GM10248 (cell line): ENCODE data around the gene TMPRSS11D.

Experiments used
- CTCF ChIA-PET: fragments of 300-600 bp; sonication (Branson Sonifier 250); formaldehyde crosslinking; extraction: SDS; loops from one replicate; lab custom pipeline; 2021; ENCODE audit warnings: antibody characterized with exemption; lab: Yijun Ruan, JAX
- POLR2A ChIA-PET: fragments of 350-650 bp; sonication (Branson Sonifier 250); formaldehyde crosslinking; extraction: SDS; loops from one replicate; lab custom pipeline; 2020; ENCODE audit warnings: antibody characterized with exemption; lab: Yijun Ruan, JAX
- DNase-seq: peaks from one replicate; pipeline ENCODE4 v3.0.0; 2012; ENCODE audit errors: extremely low spot score
- TF ChIP-seq, protein P1 (sequence below): IDR thresholded peaks from 2 replicates; pipeline ENCODE4 v1.5.1; 2012; ENCODE audit warnings: mild to moderate bottlenecking, low read depth; ENCODE audit errors: extremely low read depth, missing control alignments, control extremely low read depth

TMPRSS11D gene

DNA sequence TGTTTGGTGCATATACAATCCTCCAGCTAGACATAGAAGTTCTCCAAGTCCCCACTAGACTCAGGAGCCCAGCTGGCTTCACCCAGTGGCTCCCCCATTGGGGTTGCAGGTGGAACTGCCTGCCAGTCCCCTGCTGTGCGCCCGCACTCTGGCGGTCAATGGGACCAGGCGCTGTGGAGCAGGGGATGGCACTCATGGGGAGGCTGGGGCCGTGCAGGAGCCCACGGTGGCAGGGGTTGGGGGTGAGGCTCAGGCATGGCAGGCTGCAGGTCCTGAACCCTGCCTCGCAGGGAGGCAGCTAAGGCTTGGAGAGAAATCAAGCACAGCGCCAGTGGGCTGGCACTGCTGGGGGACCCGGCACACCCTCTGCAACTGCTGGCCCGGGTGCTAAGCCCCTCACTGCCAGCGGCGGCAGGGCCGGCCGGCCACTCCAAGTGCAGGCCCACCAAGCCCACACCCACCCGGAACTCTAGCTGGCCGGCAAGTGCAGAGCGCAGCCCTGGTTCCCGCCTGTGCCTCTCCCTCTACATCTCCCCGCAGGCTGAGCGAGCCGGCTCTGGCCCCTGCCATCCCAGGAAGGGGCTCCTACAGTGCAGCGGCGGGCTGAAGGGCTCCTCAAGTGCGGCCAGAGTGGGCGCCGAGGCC is 12.7 kb upstream of the TMPRSS11D start:
- CTCF ChIA-PET: interaction anchor here (1.3 to 3.8 kb wide), 3 partner anchors 11 to 15 kb away, joined by 3 to 19 read pairs (median 3); no protein-coding TSS in a partner anchor
- POLR2A ChIA-PET: no interaction called here
- DNase-seq: no peak

DNA sequence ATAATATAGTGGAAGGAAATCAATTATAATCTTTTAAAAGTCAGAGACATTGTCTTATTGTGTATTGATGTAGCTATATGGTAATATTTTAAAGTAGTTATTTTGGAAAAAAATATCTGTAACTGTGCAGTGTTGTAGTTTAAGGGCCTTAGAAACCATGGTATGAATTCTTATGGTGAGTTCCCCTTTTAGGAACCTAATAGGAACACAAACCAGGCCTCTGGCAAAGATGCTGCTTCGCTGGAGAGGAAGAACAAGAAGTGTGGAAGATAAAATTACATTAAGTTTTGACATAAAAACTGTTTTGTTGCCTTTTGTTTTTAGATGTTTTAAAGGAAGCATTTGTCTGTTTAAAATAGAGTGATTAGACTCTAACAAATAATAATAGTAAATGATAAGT is 10.9 kb upstream of the TMPRSS11D start:
- CTCF ChIA-PET: interaction anchor here (1.9 kb wide), 1 partner anchor 10 kb away, joined by 5 read pairs; no protein-coding TSS in a partner anchor
- POLR2A ChIA-PET: no interaction called here
- no peak for DNase-seq
- TF ChIP-seq, protein P1, sequence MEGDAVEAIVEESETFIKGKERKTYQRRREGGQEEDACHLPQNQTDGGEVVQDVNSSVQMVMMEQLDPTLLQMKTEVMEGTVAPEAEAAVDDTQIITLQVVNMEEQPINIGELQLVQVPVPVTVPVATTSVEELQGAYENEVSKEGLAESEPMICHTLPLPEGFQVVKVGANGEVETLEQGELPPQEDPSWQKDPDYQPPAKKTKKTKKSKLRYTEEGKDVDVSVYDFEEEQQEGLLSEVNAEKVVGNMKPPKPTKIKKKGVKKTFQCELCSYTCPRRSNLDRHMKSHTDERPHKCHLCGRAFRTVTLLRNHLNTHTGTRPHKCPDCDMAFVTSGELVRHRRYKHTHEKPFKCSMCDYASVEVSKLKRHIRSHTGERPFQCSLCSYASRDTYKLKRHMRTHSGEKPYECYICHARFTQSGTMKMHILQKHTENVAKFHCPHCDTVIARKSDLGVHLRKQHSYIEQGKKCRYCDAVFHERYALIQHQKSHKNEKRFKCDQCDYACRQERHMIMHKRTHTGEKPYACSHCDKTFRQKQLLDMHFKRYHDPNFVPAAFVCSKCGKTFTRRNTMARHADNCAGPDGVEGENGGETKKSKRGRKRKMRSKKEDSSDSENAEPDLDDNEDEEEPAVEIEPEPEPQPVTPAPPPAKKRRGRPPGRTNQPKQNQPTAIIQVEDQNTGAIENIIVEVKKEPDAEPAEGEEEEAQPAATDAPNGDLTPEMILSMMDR: no peak

More for the DNA sequence above, 12.7 kb upstream of the TMPRSS11D start:
- TF ChIP-seq, protein P1: no peak

DNA sequence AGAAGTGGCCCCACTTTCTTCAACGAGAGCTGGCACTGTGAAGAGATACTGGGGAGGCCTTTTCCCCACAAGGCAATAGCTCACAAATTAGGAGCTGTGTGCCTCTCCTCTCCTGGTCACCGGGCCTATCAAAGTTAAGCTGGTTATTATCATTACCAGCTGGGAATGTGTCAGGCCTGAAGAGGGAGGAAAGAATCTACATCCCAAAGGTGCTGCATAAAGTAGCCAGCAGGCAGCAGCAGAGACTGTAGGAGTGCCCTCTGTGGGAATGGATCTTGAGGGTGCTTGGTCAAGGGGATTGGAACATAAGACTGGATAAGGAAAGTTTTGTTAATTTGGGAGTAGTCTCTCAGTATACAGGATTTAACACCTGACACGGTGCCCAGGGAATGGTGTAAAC is 9.1 kb upstream of the TMPRSS11D start:
- TF ChIP-seq, protein P1: no peak
- ChIA-PET CTCF (interaction anchor here (0.9 to 2.3 kb wide), 4 partner anchors 8 to 18 kb away, joined by 3 to 8 read pairs (median 6); no protein-coding TSS in a partner anchor), POLR2A (no interaction called here)
- DNase-seq: no peak

DNA sequence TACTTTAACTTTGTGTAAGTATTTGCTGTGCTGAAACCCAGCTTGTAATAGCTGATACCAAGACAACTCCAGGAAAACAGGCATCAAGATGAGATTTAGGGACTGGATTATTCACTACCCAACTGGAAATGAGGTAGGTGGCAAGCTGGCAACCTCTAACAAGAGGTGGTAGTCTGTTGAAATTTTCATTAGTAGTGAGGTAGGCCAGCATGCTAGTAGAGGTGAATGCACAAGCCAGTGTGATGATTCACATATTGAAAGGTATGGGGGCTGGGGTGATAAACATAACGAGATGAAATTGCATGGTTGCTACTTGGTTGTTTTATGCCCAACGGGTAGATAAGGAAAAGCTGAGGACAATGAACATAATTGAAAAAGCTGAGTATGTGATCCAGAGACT is 8.5 kb upstream of the TMPRSS11D start:
- POLR2A ChIA-PET: no interaction called here
- TF ChIP-seq, protein P1: no peak
- CTCF ChIA-PET: interaction anchor here (0.9 to 2.3 kb wide), 4 partner anchors 9 to 19 kb away, joined by 3 to 8 read pairs (median 6); no protein-coding TSS in a partner anchor

DNA sequence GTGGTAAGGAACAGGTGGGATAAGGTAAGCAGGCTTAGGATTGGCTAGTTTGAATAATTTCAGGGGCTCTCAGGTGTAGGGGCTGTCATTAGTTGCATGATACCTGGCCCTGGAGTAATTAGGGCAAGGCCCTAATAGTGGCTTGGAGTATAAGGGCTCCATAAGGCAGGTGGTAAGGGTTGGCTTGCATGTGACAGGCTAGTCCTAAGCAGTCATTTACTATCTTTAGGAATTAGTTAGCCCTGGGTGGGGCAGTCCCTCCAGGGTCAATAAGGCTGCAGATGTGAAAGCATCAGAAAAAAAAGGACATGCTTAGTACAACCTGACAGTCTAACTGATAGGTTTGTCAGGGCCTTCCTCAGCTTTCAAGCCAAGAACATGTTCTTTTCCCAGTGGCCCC is 7.8 kb upstream of the TMPRSS11D start:
- ChIA-PET CTCF (interaction anchor here (1.5 to 2.3 kb wide), 3 partner anchors 9 to 18 kb away, joined by 6 to 8 read pairs (median 6); no protein-coding TSS in a partner anchor), POLR2A (no interaction called here)
- DNase-seq: no peak
- TF ChIP-seq, protein P1: no peak

More for the DNA sequence above, 8.5 kb upstream of the TMPRSS11D start:
- no peak for DNase-seq

DNA sequence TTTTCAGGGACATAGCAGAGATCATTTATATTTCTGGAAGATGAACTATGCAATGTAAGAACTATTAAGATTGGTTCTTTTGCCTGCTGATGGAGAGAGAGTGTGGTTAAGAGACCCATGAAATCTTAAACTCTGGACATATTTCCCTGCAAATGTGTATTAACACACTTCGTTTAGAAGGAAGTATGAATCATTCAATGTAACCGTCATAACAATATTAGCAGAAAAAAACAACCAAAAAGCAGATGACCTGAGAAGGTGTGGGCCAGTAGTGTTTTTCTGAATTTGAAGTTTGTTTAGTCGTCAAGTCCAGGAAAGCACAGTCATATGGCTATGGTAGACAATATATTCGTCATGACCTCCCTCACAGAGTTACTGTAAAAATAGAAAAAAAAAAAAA is 2.5 kb upstream of the TMPRSS11D start:
- TF ChIP-seq, protein P1: no peak
- POLR2A ChIA-PET: no interaction called here
- no peak for DNase-seq
- CTCF ChIA-PET: no interaction called here
